Activated CD8-positive, alpha-beta memory T cell treated with anti-CD3 and anti-CD28 coated beads for 48 hours (primary cell): ENCODE data around the gene ACTR8.
"Not testable (repeated sequence)": the region's sequence is repeated elsewhere in the genome, so short reads cannot be mapped to it uniquely, and the experiment has no call there.

Experiments used
- DNase-seq, 3 experiments: peaks; one replicate each; pipeline ENCODE4 v3.0.0-alpha.2; 2020; ENCODE audit warnings: low read depth in 2 of 3, low spot score in 2 of 3

The ACTR8 gene, protein sequence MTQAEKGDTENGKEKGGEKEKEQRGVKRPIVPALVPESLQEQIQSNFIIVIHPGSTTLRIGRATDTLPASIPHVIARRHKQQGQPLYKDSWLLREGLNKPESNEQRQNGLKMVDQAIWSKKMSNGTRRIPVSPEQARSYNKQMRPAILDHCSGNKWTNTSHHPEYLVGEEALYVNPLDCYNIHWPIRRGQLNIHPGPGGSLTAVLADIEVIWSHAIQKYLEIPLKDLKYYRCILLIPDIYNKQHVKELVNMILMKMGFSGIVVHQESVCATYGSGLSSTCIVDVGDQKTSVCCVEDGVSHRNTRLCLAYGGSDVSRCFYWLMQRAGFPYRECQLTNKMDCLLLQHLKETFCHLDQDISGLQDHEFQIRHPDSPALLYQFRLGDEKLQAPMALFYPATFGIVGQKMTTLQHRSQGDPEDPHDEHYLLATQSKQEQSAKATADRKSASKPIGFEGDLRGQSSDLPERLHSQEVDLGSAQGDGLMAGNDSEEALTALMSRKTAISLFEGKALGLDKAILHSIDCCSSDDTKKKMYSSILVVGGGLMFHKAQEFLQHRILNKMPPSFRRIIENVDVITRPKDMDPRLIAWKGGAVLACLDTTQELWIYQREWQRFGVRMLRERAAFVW

DNA sequence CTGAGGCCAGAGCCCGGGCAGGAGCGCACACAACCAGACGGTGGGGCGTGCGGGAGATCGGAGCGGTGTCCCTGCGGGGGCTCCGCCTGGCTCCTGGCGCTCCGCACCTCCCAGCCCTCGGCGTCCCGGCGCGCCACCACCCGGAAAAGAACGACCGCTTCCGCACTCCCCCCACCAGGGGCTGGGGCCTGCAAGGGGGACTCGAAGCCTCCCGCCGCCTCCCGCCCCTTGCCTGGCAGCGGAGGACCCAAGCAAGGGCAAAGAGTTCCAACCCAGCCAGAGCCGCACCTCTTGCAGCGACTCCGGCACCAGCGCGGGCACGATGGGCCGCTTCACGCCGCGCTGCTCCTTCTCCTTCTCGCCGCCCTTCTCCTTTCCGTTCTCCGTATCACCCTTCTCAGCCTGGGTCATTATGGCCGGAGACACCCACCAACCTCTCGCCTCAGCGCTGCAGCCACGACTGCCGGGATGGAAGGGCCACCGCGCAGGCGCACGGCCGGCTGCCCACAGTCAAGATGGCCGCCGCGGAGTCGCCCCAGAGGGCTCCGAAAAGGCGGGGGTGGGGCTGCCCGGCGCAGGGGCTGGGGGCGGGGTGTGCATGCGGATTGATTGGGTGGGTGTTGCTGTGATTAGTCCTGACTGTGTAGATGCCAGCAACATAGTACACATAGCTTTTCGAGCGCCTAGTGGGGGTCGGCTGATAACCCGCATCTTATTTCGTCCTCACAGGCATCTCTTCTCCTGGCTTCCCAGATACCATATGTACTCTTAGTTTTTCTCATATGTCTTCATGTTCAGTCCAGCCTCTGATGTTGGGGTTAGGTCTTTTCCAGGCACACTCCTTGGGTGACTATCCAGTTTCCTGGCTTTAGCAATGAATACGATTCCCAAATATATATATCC is at the start of gene ACTR8:
Gene ACTR8 (minus strand): TSS at position 462 of the 903 bp plus-strand sequence. CDS start 51 bp downstream, at position 411.
- DNase-seq = peak; percentile 73 to 75 (median 74)

DNA sequence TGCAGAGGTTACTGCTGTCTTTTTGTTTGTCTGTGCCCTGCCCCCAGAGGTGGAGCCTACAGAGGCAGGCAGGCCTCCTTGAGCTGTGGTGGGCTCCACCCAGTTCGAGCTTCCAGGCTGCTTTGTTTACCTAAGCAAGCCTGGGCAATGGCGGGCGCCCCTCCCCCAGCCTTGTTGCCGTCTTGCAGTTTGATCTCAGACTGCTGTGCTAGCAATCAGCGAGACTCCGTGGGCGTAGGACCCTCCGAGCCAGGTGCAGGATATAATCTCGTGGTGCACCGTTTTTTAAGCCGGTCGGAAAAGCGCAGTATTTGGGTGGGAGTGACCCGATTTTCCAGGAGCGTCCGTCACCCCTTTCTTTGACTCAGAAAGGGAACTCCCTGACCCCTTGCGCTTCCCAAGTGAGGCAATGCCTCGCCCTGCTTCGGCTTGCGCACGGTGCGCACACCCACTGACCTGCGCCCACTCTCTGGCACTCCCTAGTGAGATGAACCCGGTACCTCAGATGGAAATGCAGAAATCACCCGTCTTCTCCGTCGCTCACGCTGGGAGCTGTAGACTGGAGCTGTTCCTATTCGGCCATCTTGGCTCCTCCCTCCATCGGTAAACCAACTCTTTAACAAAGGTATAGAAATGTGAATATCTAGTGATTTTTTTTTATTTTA is 45.4 kb upstream of the ACTR8 start:
- not testable (repeated sequence) for DNase-seq

DNA sequence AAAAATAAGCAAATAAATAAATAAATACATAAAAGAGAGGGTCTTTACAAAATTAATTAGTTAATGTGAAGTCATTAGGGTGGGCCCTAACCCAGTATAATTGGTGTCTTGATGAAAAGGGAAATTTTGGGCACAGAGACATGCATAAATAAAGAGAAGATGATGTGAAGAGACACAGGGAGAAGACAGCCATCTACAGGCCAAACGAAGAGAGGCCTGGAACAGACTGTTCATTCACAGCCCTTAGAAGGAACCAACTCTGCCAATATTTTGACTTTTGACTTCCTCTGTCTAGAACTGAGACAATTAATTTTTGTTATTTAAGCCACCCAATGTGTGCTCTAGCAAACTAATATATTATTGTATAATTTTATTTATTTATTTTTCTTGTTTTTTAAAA is 39.3 kb upstream of the ACTR8 start:
- no peak for DNase-seq

DNA sequence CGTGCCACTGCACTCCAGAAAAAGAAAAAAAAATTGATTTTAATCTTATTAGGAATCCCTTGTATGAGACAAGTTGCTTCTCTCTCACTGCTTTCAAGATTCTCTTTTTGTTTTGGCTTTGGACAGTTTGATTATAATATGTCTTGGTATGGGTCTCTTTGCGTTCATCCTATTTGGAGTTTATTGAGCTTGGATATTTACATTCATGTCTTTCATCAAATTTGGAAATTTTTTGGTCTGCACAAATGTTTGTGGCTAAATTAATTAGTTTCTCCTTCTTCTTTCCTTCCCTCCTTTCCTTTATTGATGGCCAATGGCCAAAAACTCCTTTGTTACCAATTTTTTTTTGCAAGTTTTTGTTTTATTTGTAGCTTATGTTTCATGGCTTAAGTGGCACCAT is 37.8 kb upstream of the ACTR8 start:
- no peak for DNase-seq

DNA sequence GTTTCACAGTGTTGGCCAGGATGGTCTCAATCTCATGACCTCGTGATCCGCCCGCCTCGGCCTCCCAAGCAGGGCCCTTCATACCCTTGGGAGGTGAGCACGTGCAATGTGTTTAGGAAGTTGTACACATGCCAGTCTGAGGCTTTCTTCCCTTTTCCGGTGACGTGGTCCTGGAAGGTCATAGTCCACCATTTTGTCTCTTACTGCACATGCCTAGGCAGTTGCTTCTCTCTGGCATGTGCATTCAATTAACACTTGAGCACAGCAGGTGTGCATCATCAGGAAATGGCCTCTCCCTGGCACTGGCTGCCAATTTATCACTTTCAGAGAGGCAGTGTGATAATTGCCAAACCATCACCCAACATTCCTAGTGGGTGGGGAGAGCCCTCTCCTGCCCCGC is 31.4 kb upstream of the ACTR8 start:
- DNase-seq = no peak

DNA sequence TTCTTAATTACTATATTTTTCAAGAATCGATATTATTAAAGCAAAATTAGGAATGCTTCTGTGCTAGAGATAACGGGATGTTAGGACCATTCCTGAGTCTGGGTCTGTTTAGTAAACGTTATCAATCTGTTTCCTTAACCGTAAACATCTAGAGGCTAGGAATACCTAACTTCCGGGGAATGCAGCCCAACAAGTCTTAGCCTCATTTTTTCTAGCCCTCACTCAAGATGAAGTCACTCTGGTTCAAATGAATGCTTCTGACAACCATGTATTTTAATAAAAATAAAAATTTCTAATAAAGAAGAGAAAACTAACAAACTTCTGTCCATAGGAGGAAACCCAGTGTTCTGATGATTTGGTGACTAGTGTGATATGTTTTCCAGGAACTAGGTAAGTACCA is 20.8 kb upstream of the ACTR8 start:
- DNase-seq = no peak

DNA sequence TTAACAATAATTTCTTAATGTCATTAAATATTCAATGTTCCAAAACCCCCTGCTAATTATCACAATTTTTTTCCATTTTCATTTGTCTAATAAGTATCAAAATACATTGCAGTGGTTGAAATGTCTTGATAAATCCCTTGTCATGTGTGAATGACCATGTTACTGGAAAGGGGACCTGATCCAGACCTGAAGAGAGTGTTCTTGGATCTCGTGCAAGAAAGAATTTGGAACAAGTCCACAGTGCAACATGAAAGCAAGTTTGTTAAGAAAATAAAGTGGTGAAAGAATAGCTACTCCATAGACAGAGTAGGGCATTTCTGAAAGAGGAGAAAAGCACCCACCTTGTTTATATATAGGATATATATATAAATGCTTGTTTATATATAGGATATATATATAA is 20.1 kb upstream of the ACTR8 start:
- no peak for DNase-seq

DNA sequence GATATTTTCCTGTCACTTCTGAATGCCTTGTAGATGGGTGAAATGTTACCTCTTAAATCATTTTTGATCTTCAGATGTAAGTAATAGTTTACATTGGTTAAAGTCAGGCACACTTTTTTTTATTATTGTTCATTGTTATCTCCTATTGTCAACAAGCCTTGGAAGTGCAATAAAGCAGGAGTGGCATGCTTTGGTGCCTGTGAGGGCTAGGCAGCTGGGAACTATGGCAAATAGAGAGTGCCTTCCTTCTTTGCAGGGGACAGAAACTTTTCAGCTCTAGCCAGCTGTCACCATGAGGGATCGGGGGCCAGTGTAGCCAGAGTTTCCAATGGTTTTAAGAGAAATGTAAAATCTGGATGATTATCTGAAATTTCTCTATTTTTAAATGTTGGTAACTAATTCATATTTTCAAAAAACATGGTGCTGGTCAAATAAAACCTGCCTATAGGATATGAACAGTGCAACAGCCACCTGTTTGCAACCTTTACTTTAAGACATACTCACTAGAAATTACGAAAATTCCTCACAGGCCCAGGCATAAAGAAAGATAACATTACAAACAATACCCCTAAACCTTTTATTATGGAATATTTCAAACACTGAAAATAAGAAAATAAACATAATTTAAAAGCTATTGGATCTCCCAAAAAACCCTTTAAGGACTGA is 18.8 kb upstream of the ACTR8 start:
- no peak for DNase-seq

DNA sequence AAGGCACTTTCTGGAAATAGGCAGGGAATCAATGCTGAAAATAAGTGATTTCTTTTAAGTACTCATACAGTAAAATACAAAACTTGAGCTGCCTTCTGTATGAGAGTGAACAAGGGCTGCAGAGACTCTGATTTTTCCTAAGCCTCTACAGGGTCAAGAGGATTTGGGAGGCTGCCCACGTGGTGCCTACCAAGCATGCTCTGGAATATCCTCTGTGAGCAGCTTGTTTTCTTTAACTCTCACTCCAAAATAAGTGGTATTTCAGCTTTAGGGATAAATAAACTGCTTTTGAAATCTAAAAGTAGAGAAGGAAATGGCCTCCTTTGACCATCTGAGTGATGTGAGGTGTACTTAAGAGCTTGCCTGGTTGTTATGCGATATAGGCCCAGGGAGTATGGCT is 17.8 kb upstream of the ACTR8 start:
- DNase-seq = no peak

DNA sequence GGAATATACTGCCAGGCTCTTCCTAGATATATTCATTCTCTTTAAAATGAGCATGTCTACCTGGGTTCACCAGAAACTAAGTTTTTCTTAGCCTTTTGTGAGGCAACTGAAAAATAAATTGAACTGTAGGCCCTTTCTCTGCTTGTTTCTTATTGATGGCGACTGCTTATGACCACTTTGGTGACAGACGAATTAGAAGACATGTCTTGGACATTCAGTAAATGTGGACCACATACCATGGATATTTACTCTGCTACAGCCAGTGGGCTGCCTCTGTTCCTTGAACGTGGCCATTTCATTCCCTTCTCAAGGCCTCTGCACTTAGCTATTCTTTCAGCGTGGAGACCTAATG is 10.3 kb upstream of the ACTR8 start:
- no peak for DNase-seq

DNA sequence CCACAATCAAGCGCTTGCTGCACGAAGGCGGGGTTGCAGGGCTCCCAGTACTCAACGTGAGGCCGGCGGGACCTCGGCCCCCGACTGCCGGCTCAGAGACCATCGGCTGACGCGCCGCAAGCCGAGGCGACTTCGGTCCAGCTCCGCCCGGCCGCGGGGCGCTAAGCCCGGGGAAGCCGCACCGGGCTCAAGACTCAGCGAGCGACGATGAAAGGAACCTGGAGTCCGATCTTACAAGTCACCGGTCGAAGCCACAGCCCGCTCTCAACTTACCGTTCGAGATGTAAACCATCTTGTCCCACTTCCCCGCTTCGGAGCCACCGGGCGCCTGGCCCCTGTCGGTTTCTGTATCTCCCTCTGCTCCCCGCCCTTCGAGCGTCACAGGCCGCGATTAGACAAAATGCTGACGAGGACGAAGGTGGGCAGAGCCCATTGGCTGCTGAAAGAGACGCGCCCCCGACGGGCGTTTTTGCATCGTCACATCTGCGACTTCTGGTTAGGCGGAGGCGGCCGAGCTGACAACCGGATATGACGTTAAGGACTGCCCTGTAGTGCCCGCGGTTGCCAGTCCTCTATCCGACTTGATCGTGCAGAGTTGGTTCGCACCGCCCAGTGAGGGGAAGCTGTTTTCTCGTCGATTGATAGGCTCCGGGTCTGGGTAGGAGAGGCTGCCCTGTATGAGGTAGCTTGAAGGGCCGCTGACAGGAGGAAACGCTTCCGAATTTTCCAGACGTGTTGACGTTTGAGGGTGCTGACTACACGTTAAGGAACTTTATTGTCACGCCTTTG is 9.7 kb upstream of the ACTR8 start, which contains the start of gene SELENOK:
Gene SELENOK (minus strand): TSS at position 363 of the 789 bp plus-strand sequence.
- DNase-seq = peak; percentile 60 to 91 (median 90)

DNA sequence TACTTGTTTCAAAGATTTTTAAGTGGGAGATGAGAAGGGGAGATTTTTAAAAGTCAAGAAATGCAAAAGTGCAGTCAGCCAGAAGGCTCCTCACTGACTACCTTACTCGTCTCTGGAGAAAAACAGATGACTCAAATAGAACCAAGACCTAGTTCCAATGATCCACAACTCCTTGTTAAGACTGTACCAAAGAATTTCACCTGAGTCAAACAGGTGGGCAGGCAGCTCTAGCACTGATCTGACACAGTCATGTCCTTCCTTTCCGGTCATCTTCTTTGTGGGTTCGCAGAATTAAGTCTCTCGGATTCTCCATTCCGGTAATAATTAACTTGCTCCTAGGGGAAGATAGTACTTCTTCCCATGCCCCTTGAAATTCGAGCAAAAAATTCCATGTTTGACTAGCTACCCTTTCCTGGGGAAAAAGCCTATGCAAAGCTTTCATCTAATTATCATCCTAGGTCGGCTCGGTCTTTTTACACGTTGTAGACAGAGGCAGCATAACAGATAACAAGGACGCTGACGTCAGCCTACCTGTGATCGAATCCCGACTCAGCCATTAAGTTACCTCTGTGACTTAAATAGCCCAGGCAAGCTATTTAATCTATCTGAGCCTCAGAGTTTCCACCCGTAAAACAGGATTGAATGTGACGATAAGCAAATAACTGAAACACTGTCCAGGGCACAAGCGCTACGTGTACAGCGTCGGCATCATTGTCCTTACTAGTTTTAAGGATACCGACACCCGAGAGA is 8.9 kb upstream of the ACTR8 start:
- no peak for DNase-seq

DNA sequence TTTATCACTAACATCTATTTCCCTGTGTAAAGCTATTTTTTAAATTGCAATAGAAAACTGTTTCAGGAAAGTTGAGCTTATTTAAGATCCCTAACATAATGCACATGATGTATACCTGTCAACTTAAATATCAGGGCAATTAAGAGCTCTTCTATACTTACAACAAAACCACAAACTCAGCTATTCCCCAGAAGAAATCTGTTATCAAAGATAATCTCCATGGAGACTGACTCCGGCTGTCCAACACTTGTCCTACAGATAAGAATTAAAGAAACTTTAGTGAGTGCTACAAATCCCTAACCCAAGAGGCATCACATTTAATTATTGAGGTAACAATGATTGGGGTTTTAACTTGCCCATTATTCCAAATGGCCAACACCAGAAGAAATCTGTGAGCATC is 6.3 kb upstream of the ACTR8 start:
- DNase-seq = no peak

DNA sequence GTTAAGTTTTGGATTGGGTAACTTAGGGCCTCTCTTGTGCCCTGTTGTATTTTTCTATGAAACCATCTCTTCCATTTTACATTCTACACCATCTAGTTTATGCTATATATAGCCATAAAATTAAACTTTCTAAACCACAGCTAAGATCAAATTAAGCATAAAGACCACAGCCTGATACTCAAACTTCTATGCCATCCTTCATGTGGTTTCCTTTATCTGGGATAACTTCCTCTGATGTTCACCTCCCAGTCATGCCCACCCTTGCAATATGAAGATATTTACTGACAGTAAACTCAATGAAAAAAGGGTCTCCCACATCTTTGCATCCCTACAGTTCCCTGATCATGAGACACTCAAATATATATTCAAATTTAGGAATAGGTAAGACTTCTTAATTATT is 5.5 kb upstream of the ACTR8 start:
- no peak for DNase-seq

DNA sequence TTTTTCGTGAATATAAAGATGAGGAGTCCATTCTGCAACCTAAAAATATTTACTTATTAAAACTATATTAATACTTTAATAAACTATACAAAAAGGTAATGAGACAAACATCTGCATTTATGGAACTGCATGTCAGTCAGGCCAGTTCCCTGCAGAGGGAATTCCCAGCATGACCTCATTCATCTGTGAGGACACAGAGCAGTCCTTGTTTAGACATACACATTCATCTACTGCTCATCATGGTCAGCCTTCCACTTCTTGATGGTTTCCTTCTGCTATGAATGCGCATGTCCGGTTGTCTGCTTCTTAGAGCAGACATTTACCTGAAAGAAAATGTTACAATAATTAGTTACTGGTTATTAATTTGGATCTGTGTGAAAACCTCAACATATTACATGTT is 3.3 kb upstream of the ACTR8 start:
- DNase-seq = no peak

DNA sequence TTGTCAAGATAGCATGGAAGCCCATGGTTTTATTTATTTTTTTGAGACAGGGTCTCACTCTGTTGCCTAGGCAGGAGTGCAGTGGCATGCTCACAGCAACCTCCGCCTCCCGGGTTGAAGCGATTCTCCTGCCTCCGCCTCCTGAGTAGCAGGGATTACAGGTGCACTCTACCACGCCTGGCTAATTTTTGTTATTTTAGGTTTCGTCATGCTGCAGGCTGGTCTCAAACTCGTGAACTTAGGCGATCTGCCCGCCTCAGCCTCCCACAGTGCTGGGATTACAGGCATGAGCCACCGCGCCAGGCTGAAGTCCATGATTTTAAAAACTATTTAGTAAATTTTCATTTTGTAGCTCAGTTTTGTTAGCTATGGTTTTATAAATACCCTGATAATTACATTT is 2.7 kb upstream of the ACTR8 start:
- DNase-seq = no peak

DNA sequence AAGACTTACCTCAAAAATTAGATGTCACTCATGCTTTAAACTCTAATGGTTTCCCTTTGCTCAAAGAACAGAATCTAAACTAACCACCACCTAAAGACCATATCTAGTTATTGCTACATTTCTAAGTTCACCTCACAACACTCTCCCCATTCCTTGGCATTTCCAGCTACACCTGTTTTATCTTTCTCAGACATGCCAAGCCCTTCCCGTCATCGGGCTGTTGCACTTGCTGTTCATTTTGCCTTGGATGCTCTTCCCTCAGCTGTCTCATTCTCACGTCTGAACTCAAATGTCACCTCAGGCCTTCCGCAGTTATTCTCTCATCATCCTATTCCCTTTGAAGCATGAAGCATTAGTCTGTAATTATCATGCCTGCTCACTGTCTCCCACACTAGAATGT is 1.1 kb upstream of the ACTR8 start:
- no peak for DNase-seq

DNA sequence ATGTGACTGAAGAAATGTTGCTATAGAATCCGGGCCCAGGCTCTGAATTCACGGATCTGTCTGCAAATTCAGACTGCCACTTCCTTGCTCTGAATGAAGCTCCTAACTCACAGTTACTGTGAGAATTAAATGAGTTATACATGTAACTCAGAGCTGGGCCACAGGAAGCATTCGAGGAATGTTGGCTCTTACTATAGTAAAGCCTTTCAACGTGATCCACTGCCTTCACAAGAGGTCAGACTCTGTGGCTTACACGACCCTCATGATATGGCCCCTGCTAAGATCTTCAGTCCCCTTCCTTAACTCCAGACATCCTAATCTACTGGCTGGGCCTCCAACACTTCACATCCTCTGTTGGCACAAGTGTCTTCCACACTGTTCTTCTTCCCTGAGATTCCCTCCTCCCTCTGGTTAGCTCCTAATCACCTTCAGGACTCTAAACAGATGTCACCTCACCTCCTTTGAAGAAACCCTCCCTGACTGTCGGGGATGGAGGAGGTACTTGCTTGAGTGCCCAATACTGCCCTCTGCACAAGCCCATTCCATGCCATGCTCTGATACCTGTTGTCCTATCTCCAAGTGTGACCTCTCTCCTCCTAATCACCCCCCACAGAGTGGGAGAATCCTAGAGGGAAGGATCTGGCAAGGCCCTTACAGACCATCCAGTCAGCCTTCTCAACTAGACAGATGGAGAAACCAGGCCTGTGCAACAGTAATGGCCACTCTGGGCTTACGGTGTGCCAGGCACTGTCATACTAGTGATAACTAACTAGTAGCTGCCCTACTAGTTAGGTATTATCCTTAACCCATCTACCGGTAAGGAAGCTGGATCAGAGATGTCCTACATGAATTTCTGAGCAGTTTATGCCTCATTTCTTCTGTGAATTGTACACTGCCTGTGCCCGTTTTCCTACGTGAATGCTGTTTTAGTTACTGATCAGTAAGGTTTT is 1.3 kb downstream of the ACTR8 start:
- DNase-seq = no peak
